NK-92 treated with Interleukin-12 subunit alpha and Interleukin-12 subunit beta, amount 100 ng/mL, for 24 hours (cell line): ENCODE results near the gene SIRT1.
"Not testable (repeated sequence)": the region's sequence is repeated elsewhere in the genome, so short reads cannot be mapped to it uniquely, and the experiment has no call there.

ENCODE experiments used
- DNase-seq: peaks from one replicate; lab custom pipeline; 2025; lab: John Stamatoyannopoulos, UW

SIRT1 gene

GRCh38 chr10:67965456-67965855, 81.0 kb downstream of the SIRT1 start:
- no peak for DNase-seq

- not testable (repeated sequence) for DNase-seq
These were observed 81.6 kb downstream of the SIRT1 start for GRCh38 chr10:67966035-67966434.
